Endothelial cell of umbilical vein (primary cell): ENCODE measurements around the gene RNF43. TPM values are rescaled to one million over a fixed set of nuclear protein-coding genes. Genes with fewer than 3 reads are reported as not detected.

Experiments
- BruUV-seq: library from RNA; stranded (reverse); fragments of 400-500 nt; replicated peaks from 2 replicates; lab custom pipeline; 2021; lab: Mats Ljungman, UMichigan
- CTCF ChIA-PET: fragments of 300-600, 350-600 bp; sonication (Branson Sonifier 250); formaldehyde crosslinking; loops from one replicate; lab custom pipeline; 2021; ENCODE audit warnings: antibody characterized with exemption, inconsistent platforms; lab: Charles Lee
- POLR2A ChIA-PET: fragments of 300-600, 350-600 bp; sonication (Branson Sonifier 250); formaldehyde crosslinking; loops from one replicate; lab custom pipeline; 2021; ENCODE audit warnings: antibody characterized with exemption, inconsistent platforms; lab: Charles Lee
- DNase-seq: peaks from one replicate; pipeline ENCODE4 v3.0.0-alpha.2; 2011; ENCODE audit warnings: low read depth, low spot score
- FAIRE-seq: peaks from 2 replicates; lab custom pipeline; 2011; peaks lifted over from hg19 to GRCh38; lab: Jason Lieb, UNC
- H2AFZ ChIP-seq: 2 replicates; pipeline ENCODE4 v1.6.0; 2012; ENCODE audit warnings: low read depth, low read length, control low read depth, inconsistent platforms
- H3K27ac ChIP-seq: 2 replicates; pipeline ENCODE4 v1.5.1; 2011; ENCODE audit warnings: low read depth, mild to moderate bottlenecking, control low read depth, low read length, moderate library complexity; ENCODE audit not compliant: insufficient read depth
- H3K27me3 ChIP-seq, 2 experiments: 2 replicates each; pipeline versions ENCODE4 v1.6.0 to v1.6.1; 2011; ENCODE audit warnings: low read length in 2 of 2, mixed read lengths in 1 of 2; ENCODE audit not compliant: control insufficient read depth in 2 of 2, insufficient read depth in 2 of 2
- H3K36me3 ChIP-seq, 2 experiments: 2 replicates in 1 of 2; 3 replicates in 1 of 2; pipeline ENCODE4 v1.5.1; 2011; ENCODE audit warnings: low read length in 2 of 2, mild to moderate bottlenecking in 1 of 2, moderate library complexity in 1 of 2; ENCODE audit not compliant: control insufficient read depth in 2 of 2, insufficient read depth in 2 of 2; ENCODE audit errors: extremely low read depth in 1 of 2
- H3K4me1 ChIP-seq: 3 replicates; pipeline ENCODE4 v1.5.1; 2011; ENCODE audit warnings: mild to moderate bottlenecking, low read length; ENCODE audit not compliant: control insufficient read depth, insufficient read depth; ENCODE audit errors: extremely low read depth
- H3K4me2 ChIP-seq: 2 replicates; pipeline ENCODE4 v1.6.1; 2011; ENCODE audit warnings: low read length, control low read depth, mixed read lengths; ENCODE audit not compliant: insufficient read depth
- H3K4me3 ChIP-seq, 3 experiments: fragments of 200-600 bp in 1 of 3; sonication (generic), shearing (Covaris generic) in 1 of 3; replicated peaks in 1 of 3; 2 replicates each; pipeline ENCODE4 v1.5.1; 2011 to 2016; ENCODE audit warnings: control low read depth in 3 of 3, low read length in 3 of 3, mild to moderate bottlenecking in 2 of 3, inconsistent platforms in 1 of 3, low read depth in 1 of 3, moderate library complexity in 1 of 3; ENCODE audit not compliant: insufficient read depth in 1 of 3
- H3K79me2 ChIP-seq: 2 replicates; pipeline ENCODE4 v1.6.0; 2012; ENCODE audit warnings: low read length, inconsistent platforms; ENCODE audit not compliant: control insufficient read depth, insufficient read depth
- H3K9ac ChIP-seq: replicated peaks from 2 replicates; pipeline ENCODE3; 2011; ENCODE audit warnings: low read length, control low read depth; ENCODE audit not compliant: insufficient read depth; ENCODE audit errors: extremely low read depth
- H3K9me1 ChIP-seq: replicated peaks from 3 replicates; pipeline ENCODE4 v1.6.0; 2011; ENCODE audit warnings: mild to moderate bottlenecking, low read length; ENCODE audit not compliant: control insufficient read depth, insufficient read depth; ENCODE audit errors: extremely low read depth
- H3K9me3 ChIP-seq: replicated peaks from 2 replicates; pipeline ENCODE4 v1.5.1; 2012; ENCODE audit warnings: low read length, inconsistent platforms; ENCODE audit not compliant: control insufficient read depth, insufficient read depth
- H4K20me1 ChIP-seq: replicated peaks from 2 replicates; pipeline ENCODE3; 2011; ENCODE audit warnings: mild to moderate bottlenecking, low read length; ENCODE audit not compliant: control insufficient read depth, insufficient read depth; ENCODE audit errors: extremely low read depth
- EZH2 ChIP-seq: IDR thresholded peaks from 2 replicates; pipeline ENCODE4 v1.6.1; 2012; ENCODE audit warnings: borderline replicate concordance, low read depth, mild to moderate bottlenecking, moderate library complexity, low read length, inconsistent platforms; ENCODE audit not compliant: severe bottlenecking
- FOS ChIP-seq: IDR thresholded peaks from 2 replicates; pipeline ENCODE4 v1.6.1; 2011; ENCODE audit warnings: mild to moderate bottlenecking, low read length, moderate library complexity, borderline replicate concordance; ENCODE audit not compliant: insufficient read depth
- GATA2 ChIP-seq: IDR thresholded peaks from 2 replicates; pipeline ENCODE4 v1.7.0; 2011; ENCODE audit warnings: low read depth, mild to moderate bottlenecking, moderate library complexity, mixed read lengths, low read length; ENCODE audit not compliant: insufficient read length, insufficient read depth
- JUN ChIP-seq: IDR thresholded peaks from 2 replicates; pipeline ENCODE4 v1.6.1; 2011; ENCODE audit warnings: borderline replicate concordance, low read depth; ENCODE audit not compliant: insufficient read length, insufficient read depth
- MAX ChIP-seq: IDR thresholded peaks from 2 replicates; pipeline ENCODE4 v1.6.1; 2011; ENCODE audit not compliant: insufficient read depth, insufficient read length
- MYC ChIP-seq: IDR thresholded peaks from one replicate; pipeline ENCODE4 v1.6.1; 2011; ENCODE audit warnings: mild to moderate bottlenecking, low read depth, low read length
- POLR2A ChIP-seq: IDR thresholded peaks from 2 replicates; pipeline ENCODE4 v1.6.1; 2012; ENCODE audit warnings: low read depth, mild to moderate bottlenecking, control low read depth, low read length
- POLR2AphosphoS5 ChIP-seq: IDR thresholded peaks from 2 replicates; pipeline ENCODE4 v1.6.1; 2012; ENCODE audit warnings: low read depth, mild to moderate bottlenecking, control low read depth, low read length, moderate library complexity; ENCODE audit not compliant: insufficient read depth
- dilution Hi-C: fragments of 300-500 bp; cut with MboI; formaldehyde crosslinking; loops from one replicate; pipeline ENCODE4 v1.15.0; 2019; ENCODE audit warnings: low sequenced_read_pairs; ENCODE audit not compliant: extremely low pct_ligation_motif_present
- intact Hi-C: fragments of 100-400 bp; cut with micrococcal nuclease; formaldehyde crosslinking; loops from one replicate; pipeline ENCODE4 v1.10.0; 2022
- polyA plus RNA-seq, 4 experiments: library from polyadenylated mRNA; depleted of rRNA in 3 of 4; stranded (reverse) in 3 of 4; unstranded in 1 of 4; fragments of >200 nt; gene quantifications; 2 replicates each; pipeline versions ENCODE4 v1.2.1 to v1.2.3, GENCODE V29; 2011 to 2012; ENCODE audit warnings: missing spikeins in 1 of 4
- total RNA-seq: library from RNA; stranded (reverse); gene quantifications from 2 replicates; pipeline ENCODE4 v1.2.3, GENCODE V29; 2021
- TF ChIP-seq, protein P1 (sequence below), 2 donors: IDR thresholded peaks; 1 replicate in 1 of 2; 2 replicates in 1 of 2; pipeline ENCODE4 v1.5.1; 2011; ENCODE audit warnings: low read length in 2 of 2, mild to moderate bottlenecking in 2 of 2, moderate library complexity in 2 of 2, control low read depth in 1 of 2, inconsistent platforms in 1 of 2, low read depth in 1 of 2; ENCODE audit not compliant: insufficient read depth in 1 of 2; ENCODE audit errors: extremely low read depth in 1 of 2

The RNF43 gene
- total and polyA plus RNA-seq, 2 donors (not counting 3 experiments of a cell fraction or from before 2014, with no cell fraction given) = not detected

- no peak for FAIRE-seq
- ChIA-PET CTCF (no interaction called here), POLR2A (no interaction called here)
- no peaks in the 10 kb centered on the region for H4K20me1 ChIP-seq
- no peak overlapping the region for H3K9ac ChIP-seq
- H3K27ac ChIP-seq = no peak overlapping the region
- no peaks in the 10 kb centered on the region for H3K4me1 ChIP-seq
- H2AFZ ChIP-seq = no peak overlapping the region
- H3K4me3 ChIP-seq = no peak overlapping the region
- TF ChIP-seq EZH2 = no peak
- no peak for TF ChIP-seq MAX
- no peak for TF ChIP-seq POLR2AphosphoS5
- no peak for TF ChIP-seq FOS
- no peak for TF ChIP-seq GATA2
- TF ChIP-seq, protein P1, sequence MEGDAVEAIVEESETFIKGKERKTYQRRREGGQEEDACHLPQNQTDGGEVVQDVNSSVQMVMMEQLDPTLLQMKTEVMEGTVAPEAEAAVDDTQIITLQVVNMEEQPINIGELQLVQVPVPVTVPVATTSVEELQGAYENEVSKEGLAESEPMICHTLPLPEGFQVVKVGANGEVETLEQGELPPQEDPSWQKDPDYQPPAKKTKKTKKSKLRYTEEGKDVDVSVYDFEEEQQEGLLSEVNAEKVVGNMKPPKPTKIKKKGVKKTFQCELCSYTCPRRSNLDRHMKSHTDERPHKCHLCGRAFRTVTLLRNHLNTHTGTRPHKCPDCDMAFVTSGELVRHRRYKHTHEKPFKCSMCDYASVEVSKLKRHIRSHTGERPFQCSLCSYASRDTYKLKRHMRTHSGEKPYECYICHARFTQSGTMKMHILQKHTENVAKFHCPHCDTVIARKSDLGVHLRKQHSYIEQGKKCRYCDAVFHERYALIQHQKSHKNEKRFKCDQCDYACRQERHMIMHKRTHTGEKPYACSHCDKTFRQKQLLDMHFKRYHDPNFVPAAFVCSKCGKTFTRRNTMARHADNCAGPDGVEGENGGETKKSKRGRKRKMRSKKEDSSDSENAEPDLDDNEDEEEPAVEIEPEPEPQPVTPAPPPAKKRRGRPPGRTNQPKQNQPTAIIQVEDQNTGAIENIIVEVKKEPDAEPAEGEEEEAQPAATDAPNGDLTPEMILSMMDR (IDR thresholded peaks at IDR 0.05; ENCODE audit: extremely low read depth in 1 of 2, insufficient read depth in 1 of 2, low read depth in 1 of 2, low read length in 2 of 2) = no peak
- no peak for TF ChIP-seq JUN
- no peak for TF ChIP-seq POLR2A
- no peak for TF ChIP-seq MYC
- dilution Hi-C loops (no loop called here), intact Hi-C loops (no loop called here)
- H3K9me1 ChIP-seq = no peaks in the 10 kb centered on the region
- no peaks in the 10 kb centered on the region for H3K36me3 ChIP-seq
- H3K4me2 ChIP-seq = no peak overlapping the region
- H3K9me3 ChIP-seq = no peaks in the 10 kb centered on the region
- H3K79me2 ChIP-seq = no peaks in the 10 kb centered on the region
- H3K27me3 ChIP-seq = peaks cover 0 to 2% of the 10 kb centered on the region in 2 experiments
- BruUV-seq = no TSS peak
- no peak for DNase-seq
These were observed 45.9 kb downstream of the RNF43 start for GRCh38 chr17:58371300-58371950.
